Measurements from ENCODE around the gene DUSP11.
"Not testable (repeated sequence)": the region's sequence is repeated elsewhere in the genome, so short reads cannot be mapped to it uniquely, and the experiment has no call there.

The DUSP11 gene

DNA sequence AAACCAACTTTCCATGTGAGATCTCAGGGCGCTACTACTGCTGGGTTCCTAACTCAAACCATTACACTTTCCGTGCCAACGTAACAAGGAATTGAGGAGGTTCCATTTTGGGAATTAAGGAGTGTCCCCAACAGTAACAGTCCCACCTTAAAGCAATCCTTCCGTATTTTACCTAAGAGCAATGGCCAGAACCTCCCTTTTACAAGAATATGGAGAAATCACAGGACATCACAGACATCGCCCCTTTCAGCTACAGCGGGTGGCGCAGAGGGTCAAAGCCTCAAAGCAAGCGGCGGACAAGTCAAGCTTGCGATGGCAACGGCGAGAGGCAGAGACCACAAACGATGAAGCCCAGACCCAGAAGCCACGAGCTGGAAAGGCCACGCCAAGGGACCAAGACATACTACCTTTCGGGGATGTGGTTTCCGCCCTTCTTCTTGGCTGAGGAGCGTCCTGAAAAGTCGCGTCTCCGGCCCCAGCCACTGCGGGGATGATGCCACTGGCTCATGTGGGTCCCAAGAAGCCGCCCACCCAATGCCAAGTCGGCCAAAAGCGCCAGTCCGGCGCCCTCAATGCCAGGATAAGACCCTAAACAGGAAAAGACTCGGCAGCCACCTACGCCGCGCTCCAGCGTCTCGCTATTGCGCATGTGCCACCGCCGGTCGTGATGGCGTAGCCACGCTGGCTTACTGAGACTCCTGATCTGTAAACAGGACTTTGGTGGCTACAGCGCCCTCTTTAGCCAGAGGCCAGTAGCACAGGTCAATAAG is at the start of gene DUSP11:
TSS of gene DUSP11 (minus strand) at position 637 of the 770 bp plus-strand sequence. CDS start at position 508, 129 bp downstream.
- FAIRE-seq: peak; percentile 31

DNA sequence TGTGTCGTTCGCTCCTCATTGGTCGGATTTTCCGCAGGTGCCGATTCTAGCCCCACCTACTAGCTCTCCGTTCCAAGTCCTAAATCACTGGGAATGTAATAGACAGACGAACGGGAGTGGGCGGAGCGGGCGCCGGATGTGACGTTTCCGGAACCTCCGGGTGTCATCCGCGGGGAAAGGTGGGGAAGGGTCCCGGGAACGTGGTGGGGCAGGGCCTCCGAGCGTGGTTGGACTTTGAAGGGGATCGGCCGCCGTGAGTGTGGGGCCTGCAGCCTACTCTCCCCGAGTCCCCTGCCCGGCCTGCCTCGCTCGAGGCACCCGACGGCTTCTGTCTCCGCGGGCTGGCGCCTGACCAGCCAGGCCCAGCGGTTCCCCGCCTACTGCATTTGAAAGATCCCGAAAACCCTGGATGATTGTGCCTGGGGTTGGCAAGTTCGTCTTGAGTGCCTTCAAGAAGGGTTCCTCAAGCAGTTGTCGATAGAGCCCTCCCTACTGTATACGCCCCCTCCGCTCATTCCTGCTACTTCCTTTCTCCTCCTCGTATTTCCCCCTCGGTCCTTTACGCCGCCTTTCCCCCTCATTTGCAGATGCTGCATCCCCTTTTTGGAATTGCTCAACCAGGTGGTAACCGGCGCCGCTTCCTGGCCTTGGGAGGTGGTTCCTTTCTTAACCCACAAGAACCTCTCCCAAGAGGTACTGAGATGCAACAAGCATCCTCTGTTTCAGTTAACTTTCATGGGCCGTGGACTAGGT is 49.1 kb upstream of the DUSP11 start, which contains the start of gene STAMBP:
TSS of gene STAMBP (plus strand) at position 144 of the 753 bp plus-strand sequence. CDS start 1,896 bp downstream, outside the sequence.
- peak; percentile 95 for FAIRE-seq

DNA sequence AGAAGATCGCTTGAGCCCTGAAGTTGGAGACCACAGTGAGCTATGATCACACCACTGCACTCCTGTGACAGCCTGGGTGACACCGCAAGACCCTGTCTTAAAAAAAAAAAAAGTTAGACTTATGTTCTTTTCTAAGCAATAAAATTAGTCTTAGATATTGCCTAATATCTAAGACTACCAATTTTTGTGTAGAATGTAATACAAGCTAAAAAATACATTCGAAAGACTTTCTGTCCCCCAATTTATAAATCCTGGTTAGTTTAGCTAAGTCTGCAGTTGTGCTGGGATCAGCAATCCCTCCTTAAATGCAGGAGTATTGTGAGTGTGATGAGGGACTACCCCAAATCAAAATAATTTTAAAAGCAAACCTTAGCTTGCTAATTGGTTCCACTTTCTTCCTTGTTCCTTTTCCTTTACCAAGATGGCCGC is 48.5 kb upstream of the DUSP11 start:
- no peak for FAIRE-seq

GRCh38 chr2:73827660-73828388 is 47.9 kb upstream of the DUSP11 start:
- FAIRE-seq: no peak

DNA sequence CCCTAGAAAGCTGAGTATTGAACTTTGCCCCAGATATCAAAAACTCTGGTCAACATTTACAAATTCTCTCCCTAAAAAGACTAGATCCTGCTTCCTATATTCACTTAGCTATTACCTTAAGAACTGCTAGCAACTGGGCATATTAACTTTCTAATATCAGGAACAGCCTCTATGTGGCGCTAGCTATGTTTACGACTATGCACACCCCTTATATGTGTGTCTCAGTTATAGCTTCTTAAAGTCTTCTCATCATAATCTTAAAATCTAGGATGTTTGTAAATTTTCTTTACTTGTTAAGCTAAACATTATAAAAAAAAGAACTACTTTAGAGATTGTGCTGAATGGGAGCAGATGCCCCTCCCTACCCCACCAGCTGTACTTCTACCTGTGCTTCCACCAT is 47.1 kb upstream of the DUSP11 start:
- FAIRE-seq: no peak

GRCh38 chr2:73825408-73825807 is 45.5 kb upstream of the DUSP11 start:
- FAIRE-seq: no peak

- FAIRE-seq: peak; percentile 91
Observed at GRCh38 chr2:73823916-73824523, 44.1 kb upstream of the DUSP11 start.

- no peak for FAIRE-seq
Observed at GRCh38 chr2:73823416-73823815, 43.5 kb upstream of the DUSP11 start.

GRCh38 chr2:73822991-73823390 is 43.1 kb upstream of the DUSP11 start:
- no peak for FAIRE-seq

GRCh38 chr2:73822276-73822675 is 42.4 kb upstream of the DUSP11 start:
- no peak for FAIRE-seq

DNA sequence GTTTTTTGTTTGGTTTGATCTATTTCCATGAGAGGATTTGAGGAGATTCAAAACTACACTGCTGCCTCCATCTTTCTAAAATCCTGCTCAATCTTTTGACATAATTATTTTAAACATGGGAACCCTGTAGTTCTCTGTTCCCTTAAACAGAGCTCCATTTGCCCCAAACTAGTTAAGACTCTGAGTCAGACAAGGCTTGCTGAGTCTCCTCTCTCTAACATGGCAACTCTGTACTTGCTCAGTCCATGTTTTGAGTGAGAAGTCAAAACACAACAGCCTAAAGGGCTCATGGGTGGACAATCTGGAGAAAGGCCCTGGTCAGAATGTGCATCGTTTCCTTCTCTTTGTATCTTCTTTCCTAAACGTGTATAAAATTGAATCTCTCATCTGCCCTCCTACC is 41.8 kb upstream of the DUSP11 start:
- no peak for FAIRE-seq

GRCh38 chr2:73821227-73821626 is 41.3 kb upstream of the DUSP11 start:
- FAIRE-seq: no peak

DNA sequence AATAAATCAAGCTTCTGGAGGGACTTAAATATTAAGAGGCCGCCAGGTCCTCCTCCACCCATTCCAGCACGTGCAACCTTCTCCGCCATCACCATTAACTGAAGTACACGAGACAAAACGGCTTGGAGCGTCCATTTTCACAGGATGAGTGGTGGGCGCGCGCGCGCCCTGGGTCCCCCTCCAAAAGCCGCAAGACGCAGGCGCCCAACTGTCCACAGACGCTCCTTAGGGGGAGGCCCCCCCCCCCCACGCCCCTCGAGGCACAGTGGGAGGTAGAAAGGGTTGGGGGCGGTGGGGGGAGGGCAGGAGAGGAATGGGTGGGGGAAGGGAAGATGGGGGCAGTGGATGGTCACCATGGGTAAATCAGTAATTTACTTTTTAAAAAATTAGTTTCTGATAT is 38.4 kb upstream of the DUSP11 start:
- no peak for FAIRE-seq

GRCh38 chr2:73812635-73813034 is 32.7 kb upstream of the DUSP11 start:
- FAIRE-seq: no peak

GRCh38 chr2:73811878-73812277 is 32.0 kb upstream of the DUSP11 start:
- FAIRE-seq: no peak

GRCh38 chr2:73783883-73784282 is 4.0 kb upstream of the DUSP11 start, which contains the start of gene C2orf78:
Gene C2orf78 (plus strand): TSS chr2:73784183. CDS start chr2:73784310, 127 bp downstream.
- not testable (repeated sequence) for FAIRE-seq

DNA sequence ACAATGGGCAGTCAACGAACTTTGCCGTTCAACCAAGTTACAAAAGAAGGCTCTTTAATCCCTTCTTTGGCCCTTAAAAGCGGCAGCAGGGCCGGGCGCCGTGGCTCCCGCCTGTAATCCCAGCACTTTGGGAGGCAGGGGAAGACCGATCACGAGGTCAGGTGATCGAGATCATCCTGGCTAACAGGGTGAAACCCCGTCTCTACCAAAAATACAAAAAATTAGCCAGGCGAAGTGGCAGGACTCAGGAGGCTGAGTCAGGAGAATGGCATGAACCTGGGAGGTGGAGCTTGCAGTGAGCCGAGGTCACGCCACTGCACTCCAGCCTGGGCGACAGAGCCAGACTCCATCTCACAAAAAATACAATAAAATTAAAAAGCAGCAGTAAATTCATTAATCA is 3.5 kb upstream of the DUSP11 start:
- not testable (repeated sequence) for FAIRE-seq

- FAIRE-seq: no peak
Observed at GRCh38 chr2:73780237-73780582, 307 bp upstream of the DUSP11 start.

- not testable (repeated sequence) for FAIRE-seq
Observed at GRCh38 chr2:73778867-73779466, 936 bp downstream of the DUSP11 start.

- no peak for FAIRE-seq
Observed at GRCh38 chr2:73776869-73777519, 2.9 kb downstream of the DUSP11 start.

- no peak for FAIRE-seq
Observed at GRCh38 chr2:73776381-73776780, 3.5 kb downstream of the DUSP11 start.

DNA sequence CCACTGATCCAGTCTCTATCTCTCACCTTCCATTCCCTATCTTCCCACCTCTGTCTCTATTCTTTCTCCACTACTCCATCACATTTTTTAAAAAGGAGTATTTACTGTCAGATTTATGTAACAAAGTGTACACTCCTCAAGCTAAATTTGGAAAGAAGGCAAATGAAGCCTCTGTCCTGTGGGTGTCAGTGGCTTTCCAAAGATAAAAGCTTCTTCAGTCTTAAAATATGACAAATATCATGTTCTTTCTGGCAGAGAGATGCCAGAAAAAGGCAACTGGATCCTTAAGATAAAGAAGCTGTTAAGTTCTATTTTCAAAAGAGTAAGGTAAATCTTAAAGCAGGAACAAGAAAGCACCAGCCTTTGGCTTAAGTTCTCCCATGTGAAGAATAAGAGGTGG is 7.1 kb downstream of the DUSP11 start:
- FAIRE-seq: no peak

Measured in endometrium (tissue), 2 donors.